NCI-H2081 (cell line): ENCODE measurements around the gene OR10A5.
"Not testable (repeated sequence)": the region's sequence is repeated elsewhere in the genome, so short reads cannot be mapped to it uniquely, and the experiment has no call there.

ENCODE experiments used
- DNase-seq, 2 experiments: peaks; one replicate each; lab custom pipeline; 2025; lab: John Stamatoyannopoulos, UW

OR10A5 gene, protein sequence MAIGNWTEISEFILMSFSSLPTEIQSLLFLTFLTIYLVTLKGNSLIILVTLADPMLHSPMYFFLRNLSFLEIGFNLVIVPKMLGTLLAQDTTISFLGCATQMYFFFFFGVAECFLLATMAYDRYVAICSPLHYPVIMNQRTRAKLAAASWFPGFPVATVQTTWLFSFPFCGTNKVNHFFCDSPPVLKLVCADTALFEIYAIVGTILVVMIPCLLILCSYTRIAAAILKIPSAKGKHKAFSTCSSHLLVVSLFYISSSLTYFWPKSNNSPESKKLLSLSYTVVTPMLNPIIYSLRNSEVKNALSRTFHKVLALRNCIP

DNA sequence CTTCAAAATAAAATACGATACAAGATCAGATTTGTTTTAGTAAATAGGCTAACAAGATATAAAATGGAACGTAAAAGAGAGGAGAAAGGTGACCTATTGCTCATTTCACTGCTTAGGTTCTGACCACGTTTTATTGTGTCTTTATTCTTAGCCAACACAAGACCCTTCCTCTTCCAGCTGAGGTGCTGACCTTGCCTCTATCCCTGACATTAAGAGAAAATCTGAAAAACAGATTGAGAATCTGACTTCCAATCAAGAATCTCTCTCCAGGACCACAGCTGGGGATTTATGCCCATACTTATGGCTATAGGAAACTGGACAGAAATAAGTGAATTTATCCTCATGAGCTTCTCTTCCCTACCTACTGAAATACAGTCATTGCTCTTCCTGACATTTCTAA is at the start of gene OR10A5:
TSS of gene OR10A5 (plus strand) at position 301 of the 400 bp plus-strand sequence. CDS start at position 301, 0 bp downstream.
- no peak for DNase-seq

DNA sequence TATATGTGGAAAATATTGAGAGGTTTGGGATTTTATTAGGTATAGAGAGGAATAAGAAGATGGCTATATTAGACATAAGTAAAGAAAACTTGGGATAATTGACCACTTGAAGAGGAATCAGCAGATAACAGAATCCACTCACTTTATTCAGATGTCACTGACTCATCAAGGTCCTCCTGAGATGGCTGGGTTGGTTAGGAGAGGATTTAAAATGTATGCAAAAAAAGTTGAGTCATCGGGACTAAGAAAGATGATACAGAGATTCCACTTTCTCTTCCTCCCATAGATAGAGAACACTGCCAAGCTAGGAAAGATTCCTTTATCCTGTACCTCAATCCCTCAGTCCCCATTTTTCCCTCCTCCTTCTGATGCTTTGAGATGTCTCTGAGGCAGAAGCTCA is 46.1 kb upstream of the OR10A5 start, which contains the start of gene OR6A2:
TSS of gene OR6A2 (minus strand) at position 288 of the 400 bp plus-strand sequence. CDS start 3,981 bp downstream, outside the sequence.
- DNase-seq = no peak

GRCh38 chr11:6801075-6801474 is 44.4 kb upstream of the OR10A5 start:
- not testable (repeated sequence) for DNase-seq

DNA sequence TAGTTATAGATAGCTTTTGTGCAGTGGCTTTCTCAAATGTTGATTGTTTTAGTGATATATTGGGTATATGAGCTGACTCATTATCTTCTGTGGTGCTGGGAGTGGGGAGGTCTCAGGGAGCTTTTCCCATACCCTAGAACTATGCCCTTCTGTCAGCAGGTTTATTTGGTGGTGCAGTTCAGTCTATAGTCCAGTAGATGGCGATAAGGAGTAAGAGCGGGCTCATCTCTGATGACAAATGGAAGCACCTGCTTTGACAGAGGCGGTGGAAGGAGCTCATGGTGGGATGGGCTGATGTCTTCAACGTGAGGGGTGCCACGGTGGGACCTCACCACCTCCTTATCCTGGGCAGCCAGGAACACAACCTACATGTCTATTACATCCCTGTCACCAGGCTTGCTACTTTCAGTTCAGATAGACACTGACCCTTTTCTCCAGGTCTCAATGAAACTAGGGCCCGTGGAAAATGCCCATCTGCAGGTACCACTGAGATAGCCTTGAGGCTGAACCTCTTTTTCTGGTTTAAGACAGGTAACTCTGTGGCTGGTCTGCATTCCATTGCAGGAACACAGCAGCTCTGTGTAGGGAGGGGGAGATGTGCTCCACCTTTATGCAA is 33.0 kb upstream of the OR10A5 start:
- peak; percentile 18 to 49 for DNase-seq

GRCh38 chr11:6813656-6814055 is 31.8 kb upstream of the OR10A5 start:
- no peak for DNase-seq

GRCh38 chr11:6817694-6818093 is 27.8 kb upstream of the OR10A5 start:
- no peak for DNase-seq

GRCh38 chr11:6818967-6819366 is 26.5 kb upstream of the OR10A5 start:
- no peak for DNase-seq

GRCh38 chr11:6824136-6824823 is 21.2 kb upstream of the OR10A5 start:
- no peak for DNase-seq

GRCh38 chr11:6825231-6825744 is 20.2 kb upstream of the OR10A5 start:
- no peak for DNase-seq

DNA sequence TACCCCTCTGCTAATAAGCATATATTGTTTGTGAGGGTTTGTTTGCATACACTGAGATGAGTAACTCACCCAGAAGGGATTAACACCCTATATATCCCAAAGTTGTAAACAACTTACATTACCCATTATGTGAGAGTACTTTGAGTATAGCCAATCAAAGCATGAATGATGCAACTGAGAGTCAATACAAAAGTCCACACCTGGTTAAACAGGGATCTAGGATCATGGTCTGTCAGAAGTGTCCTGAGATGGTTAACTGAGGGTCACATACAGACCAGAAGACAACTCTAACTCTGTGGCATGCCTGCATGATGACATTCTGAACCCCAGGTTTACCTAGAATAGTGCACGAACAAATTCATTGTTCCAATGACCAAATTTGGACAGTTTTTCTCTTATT is 17.4 kb upstream of the OR10A5 start:
- no peak for DNase-seq

- DNase-seq = no peak
These were observed 12.1 kb upstream of the OR10A5 start for GRCh38 chr11:6833356-6833755.

DNA sequence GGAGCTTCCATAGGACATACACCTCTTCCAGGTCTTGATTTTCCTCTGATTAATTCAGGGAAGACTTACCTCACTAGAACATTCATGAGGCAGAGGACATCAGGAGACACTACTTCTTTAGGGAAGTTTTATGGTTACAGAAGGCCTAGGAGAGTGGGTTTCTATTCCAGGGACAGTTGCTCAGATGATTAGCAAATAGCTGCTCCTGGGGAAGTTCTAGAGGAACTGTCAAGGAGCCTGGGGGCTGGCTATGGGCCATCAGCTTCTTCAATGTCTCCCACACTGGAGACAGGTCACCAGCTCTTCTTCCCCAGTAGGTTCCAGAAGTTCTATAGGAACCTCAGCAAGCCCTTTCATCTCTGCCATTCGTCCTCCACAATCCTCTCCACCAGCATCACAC is 11.5 kb upstream of the OR10A5 start:
- DNase-seq = no peak

GRCh38 chr11:6841694-6842093 is 3.8 kb upstream of the OR10A5 start:
- no peak for DNase-seq

GRCh38 chr11:6843670-6844069 is 1.8 kb upstream of the OR10A5 start:
- DNase-seq = no peak

DNA sequence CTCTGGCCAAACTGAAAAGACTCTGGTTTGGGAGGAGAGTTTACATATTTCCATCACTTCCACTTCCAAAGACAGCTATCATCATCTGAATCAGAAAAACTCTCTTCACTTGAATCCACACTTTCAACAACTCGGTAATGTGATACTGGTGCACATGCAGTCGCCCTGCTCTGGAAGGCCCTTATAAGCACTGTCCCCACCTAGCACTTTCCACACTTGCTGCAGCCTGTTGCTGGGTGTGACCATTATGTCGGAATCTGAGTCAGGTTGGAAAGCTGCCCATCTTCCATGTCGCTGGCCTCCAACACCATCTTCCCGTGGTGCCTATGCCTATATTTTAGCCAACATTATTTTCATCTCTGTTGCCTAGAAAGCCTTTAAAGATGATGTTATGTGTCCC is 1.1 kb upstream of the OR10A5 start:
- DNase-seq = no peak

DNA sequence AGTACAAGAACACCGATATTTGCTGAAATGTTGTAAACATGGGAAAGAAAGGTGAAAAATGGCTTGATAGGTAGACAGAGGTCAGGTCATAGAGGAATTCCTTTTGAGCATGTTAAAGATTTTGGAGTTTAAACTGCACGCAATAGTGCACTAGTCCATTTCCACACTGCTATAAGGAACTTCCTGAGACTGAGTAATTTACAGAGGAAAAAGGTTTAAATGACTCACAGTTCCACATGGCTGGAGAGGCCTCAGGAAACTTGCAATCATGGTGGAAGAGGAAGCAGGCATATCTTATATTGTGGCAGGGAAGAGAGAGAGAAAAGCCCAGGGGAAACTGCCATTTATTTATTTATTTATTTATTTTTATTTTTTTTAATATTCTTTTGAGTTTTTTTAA is 5.0 kb downstream of the OR10A5 start:
- no peak for DNase-seq

GRCh38 chr11:6854801-6855200 is 9.3 kb downstream of the OR10A5 start:
- DNase-seq = not testable (repeated sequence)

DNA sequence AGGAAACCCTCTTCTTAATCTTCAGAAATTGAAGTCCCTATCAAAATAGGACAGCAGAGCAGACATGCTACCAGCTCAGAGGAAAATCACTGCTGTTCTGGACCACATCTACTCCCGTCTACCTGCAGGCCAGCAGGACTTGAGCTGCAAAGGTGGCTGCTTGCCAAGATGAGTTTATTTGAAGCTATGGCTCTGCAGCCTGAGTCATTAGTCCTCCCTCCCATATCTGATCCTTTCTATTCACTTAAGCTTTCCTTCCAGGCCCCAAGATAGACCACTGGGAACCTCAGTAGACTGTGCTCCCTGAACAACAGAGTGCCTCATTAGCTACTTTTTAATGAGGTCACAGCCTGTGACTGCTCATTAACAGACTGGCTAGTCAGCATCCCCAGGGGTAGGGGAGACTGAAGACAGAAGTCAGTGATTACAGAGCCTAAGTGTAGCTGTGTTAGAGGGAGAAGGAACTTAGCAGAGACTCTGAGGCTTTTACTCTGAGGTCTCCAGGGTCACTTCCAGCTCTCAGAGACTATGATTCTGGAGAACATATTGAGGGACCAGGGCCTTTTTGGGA is 10.6 kb downstream of the OR10A5 start:
- no peak for DNase-seq

- no peak for DNase-seq
These were observed 11.4 kb downstream of the OR10A5 start for GRCh38 chr11:6856871-6857270.

- peak in 1 of 2 experiments; percentile 35 for DNase-seq
These were observed 17.5 kb downstream of the OR10A5 start, which contains the start of gene OR10A2 for GRCh38 chr11:6862961-6863360. Gene OR10A2 (plus strand): TSS chr11:6863057. CDS start chr11:6869755, 6,698 bp downstream.

DNA sequence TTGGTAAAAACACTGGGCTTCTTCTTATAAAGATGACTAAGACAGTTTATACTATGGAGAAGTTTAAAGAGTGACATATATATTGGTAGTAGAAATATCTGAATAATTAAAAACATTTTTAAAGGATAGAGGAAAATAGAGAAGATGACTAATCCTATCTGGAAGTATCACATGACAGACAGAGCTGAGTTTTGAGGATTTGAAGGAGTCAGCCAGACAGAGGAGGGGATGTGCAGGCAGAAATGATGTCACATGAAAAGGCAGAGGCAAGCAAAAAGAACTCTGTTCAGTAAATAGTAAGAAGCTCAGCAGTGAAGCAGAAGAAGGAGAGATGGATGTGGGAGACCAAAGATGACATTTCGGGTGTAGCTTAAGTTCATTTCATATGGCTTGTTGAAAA is 19.0 kb downstream of the OR10A5 start:
- DNase-seq = no peak

- DNase-seq = no peak
These were observed 25.8 kb downstream of the OR10A5 start for GRCh38 chr11:6871278-6871677.
